Measurements from ENCODE around the gene SEC22C.
A peak's percentile ranks its signal among the peaks of the same experiment; 100 is the strongest.
"Not testable (repeated sequence)": the region's sequence is repeated elsewhere in the genome, so short reads cannot be mapped to it uniquely, and the experiment has no call there.

SEC22C gene

DNA sequence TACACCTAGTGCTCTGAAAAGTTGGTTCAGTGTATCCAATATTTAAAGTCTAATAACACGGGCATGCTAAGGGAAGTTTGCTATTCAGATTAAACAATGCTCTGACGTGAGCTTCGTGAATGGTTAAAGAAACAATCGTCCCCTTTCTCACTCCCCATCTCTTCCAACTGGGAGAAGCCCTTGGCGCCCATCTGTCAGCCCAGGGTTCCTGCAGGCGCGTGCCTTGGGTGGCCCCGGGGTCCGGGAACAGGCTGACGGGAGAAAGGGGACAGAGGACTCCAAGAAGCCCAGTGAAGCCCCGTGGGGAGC, 413 bp downstream of the SEC22C start:
- no peak for DNase-seq (ENCODE audit: low read depth)

- not testable (repeated sequence) for DNase-seq (ENCODE audit: low read depth)
Observed at GRCh38 chr3:42579346-42579745, 2.4 kb downstream of the SEC22C start.

DNA sequence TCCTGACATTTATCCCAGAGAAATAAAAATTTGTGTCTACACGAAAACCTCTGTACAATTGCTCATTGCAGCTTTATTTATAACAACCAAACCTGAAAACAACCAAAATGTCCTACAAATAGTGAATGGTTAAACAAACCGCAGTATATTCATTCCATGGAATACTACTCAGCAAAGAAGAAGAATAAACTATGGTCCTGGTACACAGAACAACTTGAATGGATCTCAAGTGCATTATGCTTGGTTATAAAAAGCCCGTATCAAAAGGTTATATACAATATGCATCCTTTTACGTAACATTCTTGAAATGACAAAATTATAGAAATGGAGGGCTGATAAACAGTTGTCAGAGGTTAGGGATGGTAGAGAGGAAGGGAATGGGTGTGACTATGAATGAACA, 3.7 kb downstream of the SEC22C start:
- DNase-seq (ENCODE audit: low read depth): no peak

DNA sequence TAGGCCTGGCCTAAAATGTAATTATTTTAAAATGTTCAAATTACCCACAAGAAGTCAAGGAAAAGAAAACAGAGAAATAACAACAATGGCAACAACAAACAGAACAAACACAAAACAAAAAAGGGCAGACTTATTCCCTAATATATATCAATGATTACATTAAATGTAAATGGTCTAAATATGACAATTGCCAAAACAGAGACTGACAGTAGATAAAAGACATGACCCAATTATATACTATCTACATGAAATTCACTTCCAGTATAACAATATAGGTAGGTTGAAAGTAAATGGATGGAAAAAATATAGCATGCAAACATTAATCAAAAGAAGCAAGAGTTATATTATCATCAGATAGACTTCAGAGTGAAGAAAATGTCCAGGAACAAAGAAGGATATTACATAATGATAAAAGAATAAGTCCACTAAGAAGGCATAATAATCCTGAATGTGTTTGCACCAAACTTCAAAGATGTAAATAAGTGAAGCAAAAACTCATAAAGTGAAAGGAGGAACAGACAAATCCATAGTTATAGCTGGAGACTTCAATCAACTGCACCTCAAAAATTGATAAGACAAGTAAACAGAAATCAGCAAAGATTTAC, 6.5 kb downstream of the SEC22C start:
- DNase-seq (ENCODE audit: low read depth): no peak

- peak; percentile 60 for DNase-seq (ENCODE audit: low read depth)
Observed at GRCh38 chr3:42572278-42572677, 9.5 kb downstream of the SEC22C start.

DNA sequence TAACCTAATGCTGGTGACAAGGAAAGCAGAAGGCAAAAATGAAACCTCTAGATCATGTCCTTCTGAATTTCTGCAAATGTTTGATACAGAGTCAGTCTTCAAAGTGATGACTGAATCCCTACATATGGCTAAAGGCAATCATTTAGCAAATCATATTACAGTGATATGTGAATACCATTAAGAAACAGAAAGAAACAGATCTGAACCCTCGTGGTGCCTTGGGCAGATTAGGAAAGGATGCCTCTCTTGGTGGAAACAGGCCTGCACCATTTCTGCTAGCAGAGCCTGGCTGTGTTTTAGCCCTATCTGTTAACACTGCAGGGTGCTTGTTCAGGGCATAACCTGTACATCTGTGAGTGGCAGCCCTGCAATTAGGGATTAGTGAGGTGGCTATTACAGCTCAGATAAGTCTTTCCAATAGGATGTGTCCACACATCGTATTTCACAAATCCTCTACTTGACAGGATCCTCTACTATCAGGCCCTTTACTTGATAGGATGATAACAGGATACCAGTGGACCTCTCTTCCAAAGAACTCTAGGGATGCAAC, 12.1 kb downstream of the SEC22C start:
- no peak for DNase-seq (ENCODE audit: low read depth)

- no peak for DNase-seq (ENCODE audit: low read depth)
Observed at GRCh38 chr3:42562047-42562907, 19.5 kb downstream of the SEC22C start.

GRCh38 chr3:42557854-42558253, 23.9 kb downstream of the SEC22C start:
- no peak for DNase-seq (ENCODE audit: low read depth)

- DNase-seq (ENCODE audit: low read depth): not testable (repeated sequence)
Observed at GRCh38 chr3:42556817-42557216, 24.9 kb downstream of the SEC22C start.

- DNase-seq (ENCODE audit: low read depth): no peak
Observed at GRCh38 chr3:42556089-42556632, 25.6 kb downstream of the SEC22C start.

GRCh38 chr3:42552830-42553229, 28.9 kb downstream of the SEC22C start:
- no peak for DNase-seq (ENCODE audit: low read depth)

- no peak for DNase-seq (ENCODE audit: low read depth)
Observed at GRCh38 chr3:42550250-42550649, 31.5 kb downstream of the SEC22C start.

DNA sequence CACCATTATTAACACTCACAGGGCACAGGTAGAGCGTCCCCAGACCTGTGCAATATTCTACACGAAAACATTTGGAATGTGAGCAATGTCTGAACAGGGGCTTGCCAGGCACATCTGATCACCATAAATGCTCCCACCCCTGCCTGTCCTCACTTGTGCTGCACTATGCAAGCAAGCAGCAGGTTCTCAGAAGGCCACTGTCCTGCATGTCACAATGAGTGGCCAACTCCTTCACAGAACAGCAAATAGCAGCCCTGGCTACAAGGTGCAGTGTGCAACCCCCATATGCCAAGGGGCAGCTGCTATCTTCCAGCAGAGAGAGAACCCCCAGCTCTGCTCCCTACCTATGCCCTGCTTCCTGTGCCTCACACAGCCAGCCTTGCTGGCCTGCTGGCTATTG, 32.6 kb downstream of the SEC22C start:
- DNase-seq (ENCODE audit: low read depth): no peak

DNA sequence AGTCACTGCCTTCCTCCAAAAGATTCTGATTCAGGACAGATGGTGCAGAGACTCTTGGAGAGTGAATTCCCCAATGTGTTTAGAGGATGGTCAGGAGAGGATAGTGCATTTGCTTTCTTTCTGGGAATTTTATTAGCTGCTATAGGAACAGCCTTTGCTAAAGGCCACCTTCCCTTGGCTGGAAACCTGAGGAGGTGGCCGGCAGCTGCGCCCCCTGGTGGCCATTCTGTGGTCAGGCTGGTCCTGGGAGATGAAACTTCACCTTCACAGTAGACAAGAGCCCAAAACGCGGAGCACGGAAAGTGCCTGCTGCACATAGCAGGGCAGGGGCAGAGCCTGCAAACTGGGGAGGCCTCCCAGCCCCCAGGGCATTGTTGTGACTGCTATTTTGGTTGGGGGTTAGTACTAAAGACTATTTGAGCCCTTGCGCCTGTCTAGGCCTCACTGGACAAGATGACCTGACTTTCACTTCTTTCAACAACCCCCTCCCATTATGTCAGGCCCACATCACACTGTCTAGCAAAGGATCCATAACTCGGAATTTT, 34.3 kb downstream of the SEC22C start:
- DNase-seq (ENCODE audit: low read depth): peak; percentile 55

- DNase-seq (ENCODE audit: low read depth): no peak
Observed at GRCh38 chr3:42546691-42547213, 35.0 kb downstream of the SEC22C start.

- no peak for DNase-seq (ENCODE audit: low read depth)
Observed at GRCh38 chr3:42545284-42545900, 36.4 kb downstream of the SEC22C start.

DNA sequence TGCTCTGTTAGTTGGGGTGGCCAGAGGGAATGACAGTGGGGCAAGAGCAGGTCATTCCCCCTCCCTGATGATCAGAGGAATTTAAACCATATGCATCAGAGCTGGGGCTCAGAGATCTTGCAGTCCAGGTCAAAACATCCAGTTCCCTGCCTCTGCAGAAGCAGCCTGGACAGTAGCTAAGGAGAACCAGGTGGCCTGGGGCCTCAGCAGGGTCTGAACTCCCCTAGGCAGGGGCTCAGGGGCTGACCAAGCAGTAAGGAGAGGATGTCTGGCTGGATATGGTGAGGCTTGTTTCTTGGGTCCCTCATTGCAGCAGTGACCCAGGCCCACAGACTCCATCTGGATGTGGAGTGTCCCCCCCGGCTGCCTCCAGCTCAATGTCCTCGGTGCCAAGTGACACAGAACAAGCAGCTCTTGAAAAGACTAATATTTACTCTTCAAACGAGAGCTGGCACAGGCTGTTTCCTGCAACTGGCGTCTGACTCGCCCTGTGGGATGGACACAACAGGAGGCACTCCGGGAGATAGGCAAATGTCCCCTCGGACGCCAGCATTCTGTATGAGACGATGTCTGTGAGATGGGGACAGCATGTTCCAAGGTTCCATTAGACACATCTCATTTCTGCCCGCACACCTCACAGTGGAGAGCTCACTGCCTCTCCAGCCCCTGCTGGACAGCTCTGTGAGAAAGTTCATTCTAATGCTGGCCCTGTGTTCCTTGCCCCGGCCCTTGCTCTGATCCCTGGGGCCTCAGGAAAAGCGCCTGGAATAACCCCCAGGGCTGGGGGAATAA, 37.1 kb downstream of the SEC22C start:
- peak; percentile 19 for DNase-seq (ENCODE audit: low read depth)

GRCh38 chr3:42541079-42541478, 40.7 kb downstream of the SEC22C start:
- DNase-seq (ENCODE audit: low read depth): no peak

GRCh38 chr3:42539871-42540714, 41.7 kb downstream of the SEC22C start:
- peak; percentile 25 for DNase-seq (ENCODE audit: low read depth)

DNA sequence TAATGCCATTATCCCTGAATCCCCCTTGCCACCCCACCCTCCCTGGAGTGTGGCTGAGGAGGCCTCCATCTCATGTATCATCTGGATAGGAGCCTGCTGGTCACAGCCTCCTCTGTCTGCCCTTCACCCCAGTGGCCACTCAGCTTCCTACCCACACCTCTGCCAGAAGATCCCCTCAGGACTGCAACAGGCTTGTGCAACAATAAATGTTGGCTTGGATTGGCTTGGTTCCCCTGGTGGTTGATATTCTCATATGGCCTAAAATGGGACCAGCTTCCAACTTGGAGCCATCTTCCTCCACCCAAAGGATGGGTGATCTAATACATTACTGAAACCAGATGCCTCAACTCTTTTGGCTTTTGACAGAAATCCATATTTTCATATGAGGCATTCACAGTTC, 44.4 kb downstream of the SEC22C start:
- no peak for DNase-seq (ENCODE audit: low read depth)
